Esophagus squamous epithelium (tissue), 4 donors: ENCODE results near the gene STXBP5L.
"Not testable (repeated sequence)": the region's sequence is repeated elsewhere in the genome, so short reads cannot be mapped to it uniquely, and the experiment has no call there.

ENCODE experiments used
- POLR2A ChIP-seq, 4 donors: fragments of 450-650 bp; IDR thresholded peaks; one replicate each; pipeline ENCODE4 v1.6.1; 2017; ENCODE audit warnings: antibody characterized with exemption in 4 of 4, mild to moderate bottlenecking in 4 of 4, moderate library complexity in 3 of 4
- TF ChIP-seq, protein P1 (sequence below), 6 experiments: fragments of 450-650 bp in 4 of 6; fragments of 200-600 bp in 2 of 6; sonication (generic) in 2 of 6; IDR thresholded peaks; one replicate each; pipeline ENCODE4 v1.5.1; 2016 to 2019; ENCODE audit warnings: antibody characterized with exemption in 6 of 6, mild to moderate bottlenecking in 4 of 6, moderate library complexity in 4 of 6

DNA sequence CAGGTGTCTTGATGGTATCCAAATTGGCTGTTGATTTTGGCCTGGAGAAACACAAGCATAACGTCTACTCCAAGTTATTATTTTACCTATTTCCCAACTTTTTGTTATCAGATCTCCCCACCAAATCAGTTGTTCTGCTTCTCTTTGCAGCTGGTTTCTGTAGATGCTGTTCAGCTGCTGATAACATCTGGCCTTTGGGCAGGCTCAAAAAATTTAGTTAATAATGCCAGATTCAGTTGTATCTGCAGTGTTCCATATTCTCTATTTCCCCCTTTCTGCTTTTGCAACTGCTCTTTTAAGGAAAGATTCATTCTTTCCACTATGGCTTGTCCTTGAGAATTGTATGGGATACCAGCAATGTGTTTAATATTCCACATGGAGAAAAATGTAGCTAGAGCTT, 488.0 kb downstream of the STXBP5L start:
- TF ChIP-seq POLR2A (IDR thresholded peaks at IDR 0.05): not testable (repeated sequence)
- TF ChIP-seq, protein P1, sequence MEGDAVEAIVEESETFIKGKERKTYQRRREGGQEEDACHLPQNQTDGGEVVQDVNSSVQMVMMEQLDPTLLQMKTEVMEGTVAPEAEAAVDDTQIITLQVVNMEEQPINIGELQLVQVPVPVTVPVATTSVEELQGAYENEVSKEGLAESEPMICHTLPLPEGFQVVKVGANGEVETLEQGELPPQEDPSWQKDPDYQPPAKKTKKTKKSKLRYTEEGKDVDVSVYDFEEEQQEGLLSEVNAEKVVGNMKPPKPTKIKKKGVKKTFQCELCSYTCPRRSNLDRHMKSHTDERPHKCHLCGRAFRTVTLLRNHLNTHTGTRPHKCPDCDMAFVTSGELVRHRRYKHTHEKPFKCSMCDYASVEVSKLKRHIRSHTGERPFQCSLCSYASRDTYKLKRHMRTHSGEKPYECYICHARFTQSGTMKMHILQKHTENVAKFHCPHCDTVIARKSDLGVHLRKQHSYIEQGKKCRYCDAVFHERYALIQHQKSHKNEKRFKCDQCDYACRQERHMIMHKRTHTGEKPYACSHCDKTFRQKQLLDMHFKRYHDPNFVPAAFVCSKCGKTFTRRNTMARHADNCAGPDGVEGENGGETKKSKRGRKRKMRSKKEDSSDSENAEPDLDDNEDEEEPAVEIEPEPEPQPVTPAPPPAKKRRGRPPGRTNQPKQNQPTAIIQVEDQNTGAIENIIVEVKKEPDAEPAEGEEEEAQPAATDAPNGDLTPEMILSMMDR (IDR thresholded peaks at IDR 0.05): not testable (repeated sequence)
